NAMALWA (cell line): Measurements from ENCODE around the gene SELENOI.
"Not testable (repeated sequence)": the region's sequence is repeated elsewhere in the genome, so short reads cannot be mapped to it uniquely, and the experiment has no call there.

Experiments
- DNase-seq: peaks from one replicate; pipeline ENCODE4 v3.0.0-alpha.2; 2015; ENCODE audit warnings: low spot score

Gene SELENOI

DNA sequence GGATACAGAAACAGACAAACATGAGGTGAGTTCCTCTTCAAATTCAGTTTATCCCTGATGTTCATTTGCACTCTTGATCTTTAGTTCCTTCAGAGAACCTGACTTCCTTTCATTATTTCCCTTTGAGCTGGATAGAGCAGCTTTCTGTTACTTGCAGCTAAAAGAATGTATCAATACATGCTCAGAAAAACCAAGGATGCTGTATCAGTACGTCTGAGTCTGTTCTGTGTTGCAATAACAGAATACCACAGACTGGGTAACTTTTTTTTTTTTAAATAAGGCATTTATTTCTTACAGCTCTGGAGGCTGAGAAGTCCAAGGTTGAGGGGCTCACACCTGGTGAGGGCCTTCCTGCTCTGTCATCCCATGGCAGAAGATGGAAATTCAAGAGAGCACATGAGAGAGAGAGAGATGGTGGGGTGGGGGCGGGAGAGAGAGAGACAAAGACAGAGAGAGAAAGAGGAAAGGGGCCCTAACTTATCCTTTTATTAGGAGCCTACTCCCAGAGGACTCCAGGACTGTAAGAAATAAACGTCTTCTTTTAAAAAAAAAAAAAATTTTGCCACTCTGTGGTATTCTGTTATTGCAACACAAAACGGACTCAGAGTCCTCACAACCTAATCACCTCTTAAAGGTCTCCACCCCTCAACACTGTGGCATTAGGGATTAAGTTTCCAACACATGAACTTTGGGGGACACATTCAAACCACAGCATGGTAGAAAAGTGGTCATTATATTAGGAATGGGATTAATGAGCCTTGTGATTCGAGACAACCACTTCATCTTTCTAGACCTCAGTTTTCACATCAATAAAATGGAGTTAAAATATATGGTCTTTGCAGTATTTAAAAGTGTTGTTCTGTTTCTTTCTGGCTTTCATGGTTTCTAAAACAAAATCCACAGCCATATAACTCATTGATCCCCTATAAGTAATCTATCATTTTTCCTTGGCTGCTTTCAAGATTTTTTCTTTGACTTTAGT is 18.4 kb upstream of the SELENOI start:
- no peak for DNase-seq

- DNase-seq: not testable (repeated sequence)
Observed at GRCh38 chr2:26329083-26329482, 16.9 kb upstream of the SELENOI start.

DNA sequence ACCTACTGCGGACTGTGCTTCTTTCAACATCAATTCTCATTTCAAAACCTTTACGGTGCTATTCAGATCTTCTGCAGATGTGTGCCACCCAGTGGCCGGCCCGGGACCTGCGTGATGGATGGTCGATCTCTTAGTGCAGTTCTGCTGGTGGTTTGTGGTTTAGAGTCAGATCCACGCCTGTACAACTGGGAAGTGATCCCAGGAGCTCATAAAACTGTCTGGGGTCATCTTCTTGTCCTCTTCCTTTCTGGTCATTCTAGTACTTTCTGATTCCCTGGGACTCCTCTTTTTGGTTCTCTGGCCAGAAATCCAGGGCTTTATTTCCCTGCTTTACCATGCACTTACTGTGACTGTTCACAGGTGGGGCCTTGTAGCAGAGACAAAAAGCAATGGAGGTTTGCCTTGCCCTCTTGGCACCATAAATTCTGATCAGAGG is 15.8 kb upstream of the SELENOI start:
- DNase-seq: peak; percentile 84

DNA sequence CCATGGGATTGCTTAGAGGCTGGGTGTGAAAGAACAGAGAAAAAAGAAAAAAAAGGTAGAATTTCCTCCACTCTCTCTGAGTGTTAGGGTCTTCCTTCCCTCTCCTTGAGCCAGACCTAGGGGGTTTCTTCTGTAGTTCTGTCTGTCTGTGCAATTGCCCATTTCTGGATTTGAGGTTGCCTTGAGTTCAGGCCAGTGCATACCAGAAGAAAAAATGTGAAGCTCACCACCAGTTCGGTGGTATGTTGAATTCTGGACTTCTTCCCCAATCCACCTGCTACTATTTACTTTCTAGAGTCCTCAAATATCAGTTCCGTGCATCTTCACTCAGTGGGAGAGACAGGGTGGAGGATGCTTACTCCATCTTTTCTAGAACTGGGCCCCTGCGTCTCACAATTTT is 15.3 kb upstream of the SELENOI start:
- no peak for DNase-seq

DNA sequence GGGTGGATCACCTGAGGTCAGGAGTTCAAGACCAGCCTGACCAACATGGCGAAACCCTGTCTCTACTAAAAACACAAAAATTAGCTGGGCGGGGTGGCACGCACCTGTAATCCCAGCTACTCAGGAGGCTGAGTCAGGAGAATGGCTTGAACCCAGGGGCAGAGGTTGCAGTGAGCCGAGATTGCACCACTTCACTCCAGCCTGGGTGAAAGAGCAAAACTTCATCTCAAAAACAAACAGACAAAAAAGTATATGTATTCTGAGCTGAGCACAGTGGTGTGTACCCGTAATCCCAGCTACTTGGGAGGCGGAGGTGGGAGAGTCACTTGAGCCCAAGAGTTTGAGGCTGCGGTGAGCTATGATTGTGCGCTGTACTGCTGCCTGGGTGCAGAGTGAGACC is 14.6 kb upstream of the SELENOI start:
- not testable (repeated sequence) for DNase-seq

DNA sequence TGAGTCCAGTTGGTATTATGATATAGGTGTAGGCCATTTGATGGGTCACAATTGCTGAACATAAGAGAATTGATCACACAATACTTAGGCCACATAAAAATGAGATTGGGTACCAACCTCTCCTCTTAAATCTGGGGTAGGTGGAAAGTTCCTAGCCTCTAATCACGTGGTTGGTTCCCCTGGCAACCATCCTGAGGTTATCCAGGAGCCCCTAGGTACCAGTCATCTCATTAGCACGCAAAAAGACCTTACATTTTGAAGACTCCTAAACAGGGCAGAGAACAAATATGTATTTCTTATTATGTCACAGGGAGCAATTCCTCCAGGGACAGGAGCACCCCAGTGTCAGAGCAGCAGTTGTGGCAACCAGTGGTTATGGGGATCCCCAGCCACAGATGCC is 12.7 kb upstream of the SELENOI start:
- no peak for DNase-seq

GRCh38 chr2:26335231-26335630 is 10.7 kb upstream of the SELENOI start:
- DNase-seq: no peak

DNA sequence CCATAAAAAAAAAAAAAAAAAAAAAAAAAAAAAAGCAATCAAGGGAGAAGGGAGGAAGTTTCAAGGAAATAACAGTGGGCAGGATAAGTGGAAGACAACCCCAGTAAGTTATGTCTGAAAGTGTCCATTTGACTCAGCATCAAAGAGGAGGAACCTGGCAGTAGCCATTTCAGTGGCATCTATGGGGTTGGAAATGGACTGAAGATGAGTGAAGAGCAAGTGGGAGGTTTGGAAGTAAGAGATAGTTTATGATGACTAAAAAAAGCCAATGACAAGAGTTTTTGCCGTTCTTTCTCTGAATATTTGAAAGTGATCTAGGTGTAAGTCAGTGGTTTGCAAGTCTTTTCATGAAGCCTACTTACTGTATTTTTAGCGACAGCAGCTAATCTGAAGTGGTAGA is 9.2 kb upstream of the SELENOI start:
- DNase-seq: no peak

GRCh38 chr2:26337298-26337697 is 8.6 kb upstream of the SELENOI start:
- DNase-seq: no peak

DNA sequence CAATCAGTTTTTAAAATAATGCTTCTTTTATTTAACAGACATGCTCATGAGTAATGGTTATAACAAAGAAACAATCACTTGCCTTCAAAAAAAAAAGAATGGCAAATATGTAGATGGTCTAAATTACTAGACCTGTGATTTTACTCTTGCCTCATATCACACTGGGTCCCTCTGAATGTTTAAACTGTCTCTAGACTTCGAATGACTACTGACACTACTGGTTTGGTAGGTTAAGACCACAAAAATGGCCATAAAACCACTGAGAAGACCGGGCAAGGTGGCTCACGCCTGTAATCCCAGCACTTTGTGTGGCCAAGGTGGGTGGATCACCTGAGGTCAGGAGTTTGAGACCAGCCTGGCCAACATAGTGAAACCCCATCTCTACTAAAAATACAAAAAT is 5.1 kb upstream of the SELENOI start:
- no peak for DNase-seq

DNA sequence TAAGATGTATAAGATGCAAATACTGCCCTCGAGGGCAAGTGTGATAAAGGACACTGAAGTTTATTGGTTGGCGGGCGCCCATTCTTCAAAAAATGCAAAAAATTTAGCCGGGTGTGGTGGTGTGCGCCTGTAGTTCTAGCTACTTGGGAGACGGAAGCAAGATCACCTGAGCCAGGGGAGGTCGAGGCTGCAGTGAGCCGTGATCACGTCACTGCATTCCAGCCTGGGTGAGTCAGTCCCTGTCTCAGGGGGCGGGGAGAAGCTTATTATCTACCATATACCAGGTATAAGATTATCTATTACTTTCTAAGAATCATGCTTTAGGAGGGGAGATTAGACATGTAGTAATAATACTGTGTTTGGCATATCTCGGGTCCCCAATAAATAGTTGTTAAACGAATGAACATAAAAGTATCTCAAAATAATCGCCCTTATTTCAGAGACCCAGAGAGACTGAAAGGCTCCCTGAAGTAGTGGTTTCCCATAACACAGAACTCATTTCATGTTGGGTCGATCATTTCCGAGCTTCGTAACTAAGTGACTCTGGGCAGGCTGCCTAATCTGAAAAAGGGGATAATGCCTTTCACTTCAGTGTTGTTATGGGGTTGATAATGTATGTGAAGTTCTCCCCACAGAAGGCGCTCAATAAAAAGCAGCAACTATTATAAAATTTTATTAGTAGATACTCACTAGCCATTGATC is 1.2 kb upstream of the SELENOI start:
- no peak for DNase-seq

DNA sequence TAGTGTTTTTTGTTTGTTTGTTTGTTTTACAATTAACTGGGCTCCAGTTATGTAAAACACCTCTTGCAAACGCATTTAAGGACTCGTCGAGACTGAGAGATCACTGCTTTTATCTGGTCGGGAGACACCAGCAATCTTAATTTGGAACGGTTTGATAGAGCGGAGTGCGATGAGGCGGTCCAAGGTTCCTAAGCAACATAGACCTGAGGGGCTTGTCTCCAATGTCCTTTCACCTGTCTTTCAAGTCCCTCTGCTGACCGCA is 729 bp upstream of the SELENOI start:
- DNase-seq: no peak

- DNase-seq: peak; percentile 75
Observed at GRCh38 chr2:26346454-26347053, 611 bp downstream of the SELENOI start, which contains the start of gene ADGRF3. ADGRF3 (minus strand) TSS chr2:26346789; CDS start chr2:26346234, 555 bp downstream.

GRCh38 chr2:26347286-26347865 is 1.4 kb downstream of the SELENOI start:
- peak; percentile 34 for DNase-seq

DNA sequence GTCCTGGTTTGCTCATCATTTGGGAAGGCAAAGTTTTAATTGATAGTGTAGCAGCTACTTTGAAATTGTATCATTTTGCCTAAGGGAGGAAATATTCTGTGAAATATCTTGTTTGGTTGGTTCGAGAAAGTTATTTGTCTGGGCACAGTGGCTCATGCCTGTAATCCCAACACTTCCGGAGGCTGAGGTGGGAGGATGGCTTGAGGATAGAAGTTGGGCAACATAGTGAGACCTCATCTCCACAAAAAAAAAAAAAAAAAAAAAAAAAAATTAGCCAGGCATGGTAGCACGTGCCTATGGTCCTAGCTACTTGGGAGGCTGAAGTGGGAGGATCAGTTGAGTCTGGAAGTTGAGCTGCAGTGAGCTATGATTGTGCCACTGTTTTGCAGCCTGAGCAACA is 3.7 kb downstream of the SELENOI start:
- no peak for DNase-seq

DNA sequence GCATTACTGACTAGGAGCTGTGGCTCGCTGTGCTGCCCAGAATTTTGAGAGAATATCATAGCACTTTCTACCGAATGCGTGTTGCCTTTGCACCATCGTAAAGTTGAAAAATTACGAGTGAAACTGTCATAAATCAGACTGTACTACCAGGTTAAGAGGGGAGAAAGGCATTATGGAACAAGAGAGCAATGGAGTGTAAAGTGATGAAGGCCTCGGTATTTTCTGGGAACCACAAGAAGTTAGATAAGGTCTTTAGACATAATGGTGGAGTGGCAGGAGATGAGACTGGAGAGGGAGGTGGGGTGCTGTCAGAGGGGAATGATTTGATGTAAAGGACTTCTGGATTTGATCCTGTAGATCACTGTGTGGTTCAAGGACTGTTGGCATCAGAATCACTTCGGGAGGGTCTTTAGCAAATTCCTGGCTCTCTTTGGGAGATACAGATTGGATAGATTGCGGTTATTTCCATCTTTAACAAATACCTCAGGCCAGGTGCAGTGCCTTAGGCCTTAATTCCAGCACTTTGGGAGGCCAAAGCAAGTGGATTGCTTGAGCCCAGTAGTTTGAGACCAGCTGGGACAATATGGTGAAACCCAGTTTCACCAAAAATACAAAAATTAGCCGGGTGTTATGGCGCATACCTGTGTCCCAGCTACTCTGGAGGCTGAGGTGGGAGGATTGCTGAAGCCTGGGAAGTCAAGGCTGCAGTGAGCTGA is 5.6 kb downstream of the SELENOI start:
- no peak for DNase-seq

- no peak for DNase-seq
Observed at GRCh38 chr2:26352892-26353291, 6.9 kb downstream of the SELENOI start.

DNA sequence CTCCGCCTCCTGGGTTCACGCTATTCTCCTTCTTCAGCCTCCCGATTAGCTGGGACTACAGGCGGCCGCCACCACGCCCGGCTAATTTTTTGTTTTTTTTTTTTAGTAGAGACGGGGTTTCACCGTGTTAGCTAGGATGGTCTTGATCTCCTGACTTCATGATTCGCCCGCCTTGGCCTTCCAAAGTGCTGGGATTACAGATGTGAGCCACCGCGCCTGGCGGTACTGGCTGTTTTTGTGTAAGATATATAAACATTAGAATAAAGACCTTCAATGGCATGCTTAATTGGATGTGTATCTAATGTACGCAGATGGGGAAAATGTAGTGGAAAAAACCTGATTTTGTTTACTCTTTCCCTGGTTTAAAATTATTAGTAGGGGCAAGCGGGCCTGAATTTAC is 8.5 kb downstream of the SELENOI start:
- not testable (repeated sequence) for DNase-seq

GRCh38 chr2:26355038-26355995 is 9.4 kb downstream of the SELENOI start:
- DNase-seq: no peak

DNA sequence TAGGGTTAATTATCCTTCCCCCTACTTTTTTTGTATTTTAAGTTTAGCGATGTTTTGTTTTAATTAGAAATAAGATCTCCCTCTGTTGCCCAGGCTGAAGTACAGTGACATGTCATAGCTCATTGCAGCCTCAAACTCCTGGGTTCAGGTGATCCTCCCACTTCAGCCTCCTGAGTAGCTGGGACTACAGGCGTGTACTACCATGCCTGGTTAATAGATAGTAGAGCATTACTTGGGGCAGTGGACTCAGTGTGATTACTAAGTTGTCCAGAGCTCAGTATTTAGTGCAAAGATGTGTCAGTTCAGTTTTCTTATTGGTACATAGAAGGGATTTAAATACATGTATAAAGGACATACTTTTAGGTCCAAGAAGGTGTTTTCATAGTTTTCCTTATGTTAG is 10.2 kb downstream of the SELENOI start:
- DNase-seq: no peak

GRCh38 chr2:26356771-26357170 is 10.8 kb downstream of the SELENOI start:
- DNase-seq: no peak
